HG03575 (cell line): ENCODE measurements around the gene RBBP8NL.

ENCODE experiments used
- ATAC-seq: cut with Tn5 transposase; IDR thresholded peaks from one replicate; pipeline ENCODE4 v1.9.1; 2021; ENCODE audit not compliant: unreplicated experiment, insufficient number of reproducible peaks, low FRiP score; ENCODE audit errors: extremely low read depth

Gene RBBP8NL

GRCh38 chr20:62370807-62371587 is 56.3 kb downstream of the RBBP8NL start:
- ATAC-seq: no peak

GRCh38 chr20:62370115-62370806 is 57.1 kb downstream of the RBBP8NL start:
- no peak for ATAC-seq

- ATAC-seq: no peak
Measured at GRCh38 chr20:62369815-62370114, 57.6 kb downstream of the RBBP8NL start.

GRCh38 chr20:62368976-62369814 is 58.1 kb downstream of the RBBP8NL start:
- no peak for ATAC-seq

- ATAC-seq: no peak
Measured at GRCh38 chr20:62368392-62368975, 58.9 kb downstream of the RBBP8NL start.

GRCh38 chr20:62367633-62368391 is 59.5 kb downstream of the RBBP8NL start:
- no peak for ATAC-seq

GRCh38 chr20:62367136-62367632 is 60.2 kb downstream of the RBBP8NL start, which contains the start of gene LAMA5:
Gene LAMA5 (minus strand): TSS chr20:62367312. CDS start chr20:62367245, 67 bp downstream.
- no peak for ATAC-seq

GRCh38 chr20:62366370-62367135 is 60.8 kb downstream of the RBBP8NL start:
- no peak for ATAC-seq

- ATAC-seq: no peak
Measured at GRCh38 chr20:62365814-62366369, 61.4 kb downstream of the RBBP8NL start.

GRCh38 chr20:62364911-62365736 is 62.2 kb downstream of the RBBP8NL start:
- ATAC-seq: no peak

GRCh38 chr20:62363920-62364851 is 63.2 kb downstream of the RBBP8NL start:
- no peak for ATAC-seq

- ATAC-seq: no peak
Measured at GRCh38 chr20:62362991-62363919, 64.1 kb downstream of the RBBP8NL start.

- no peak for ATAC-seq
Measured at GRCh38 chr20:62362590-62362940, 64.8 kb downstream of the RBBP8NL start.

- no peak for ATAC-seq
Measured at GRCh38 chr20:62361799-62362589, 65.3 kb downstream of the RBBP8NL start.
